Activated CD4-positive, alpha-beta T cell treated with anti-CD3 and anti-CD28 coated beads, Interleukin-2, Interleukin-4, amounts not matched to agents 100 ng/mL and 50 ng/mL, durations not matched to agents 16 hours and 8 hours (primary cell): Measurements from ENCODE around the gene HIVEP1.
"Not testable (repeated sequence)": the region's sequence is repeated elsewhere in the genome, so short reads cannot be mapped to it uniquely, and the experiment has no call there.

Source experiments
- DNase-seq: peaks from one replicate; pipeline ENCODE4 v3.0.0-alpha.2; 2020; ENCODE audit warnings: low spot score

The HIVEP1 gene

GRCh38 chr6:12088531-12088930 is 76.4 kb downstream of the HIVEP1 start:
- no peak for DNase-seq

DNA sequence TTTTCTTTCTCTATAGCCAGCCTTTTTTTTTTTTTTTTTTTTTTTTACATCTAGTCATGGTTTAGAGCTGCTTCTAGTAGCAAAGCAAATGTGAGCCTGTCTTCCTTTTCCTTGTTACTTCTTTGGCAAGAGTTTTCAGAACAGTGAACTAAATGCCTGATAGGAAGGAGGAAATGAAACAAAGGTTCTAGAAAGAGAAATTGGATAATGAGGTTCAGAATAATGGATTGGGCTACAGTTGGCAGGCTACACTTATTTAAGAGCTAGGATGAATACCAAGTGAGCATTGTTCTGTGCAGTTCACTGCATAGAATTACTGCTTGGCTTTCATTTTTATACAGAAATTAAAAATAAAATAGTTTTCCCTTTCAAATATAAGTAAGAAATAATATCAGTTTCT is 78.6 kb downstream of the HIVEP1 start:
- no peak for DNase-seq

DNA sequence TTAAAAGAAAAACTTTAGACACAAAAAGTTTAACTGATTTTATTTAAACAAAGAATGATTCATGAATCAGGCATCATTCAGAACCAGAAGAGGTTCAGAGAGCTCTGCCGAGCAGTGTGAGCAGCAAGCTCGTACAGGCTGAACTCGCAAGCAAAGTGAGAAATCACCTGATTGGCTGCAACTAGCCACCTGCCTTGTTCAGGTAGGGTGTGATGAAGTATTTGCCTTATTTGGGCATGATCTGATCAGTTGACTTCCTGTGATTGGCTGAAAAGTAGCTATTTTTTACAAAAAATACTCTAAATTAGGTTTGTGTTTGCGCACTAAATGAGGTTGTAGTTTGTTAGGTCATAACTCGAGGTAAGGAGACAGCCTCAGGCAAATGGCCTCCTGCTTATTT is 80.7 kb downstream of the HIVEP1 start:
- no peak for DNase-seq

DNA sequence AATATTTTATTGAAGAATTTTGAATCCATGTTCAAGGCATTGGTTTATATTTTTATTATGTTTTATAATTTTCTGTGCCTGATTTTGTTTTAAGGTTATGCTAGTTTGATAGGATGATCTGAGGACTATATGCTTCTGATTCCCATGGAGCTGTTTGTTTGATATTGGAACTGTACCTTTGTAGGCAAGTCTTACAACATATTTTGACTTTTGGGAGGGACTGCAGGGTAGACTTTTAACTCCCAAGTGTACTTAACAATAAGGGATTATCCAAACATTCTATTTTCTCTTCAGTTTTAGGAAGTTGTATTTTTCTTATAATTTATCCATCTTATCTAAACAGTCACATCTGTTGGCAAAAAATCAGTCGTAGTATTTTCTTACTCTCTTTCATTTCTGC is 82.6 kb downstream of the HIVEP1 start:
- DNase-seq, result no peak

DNA sequence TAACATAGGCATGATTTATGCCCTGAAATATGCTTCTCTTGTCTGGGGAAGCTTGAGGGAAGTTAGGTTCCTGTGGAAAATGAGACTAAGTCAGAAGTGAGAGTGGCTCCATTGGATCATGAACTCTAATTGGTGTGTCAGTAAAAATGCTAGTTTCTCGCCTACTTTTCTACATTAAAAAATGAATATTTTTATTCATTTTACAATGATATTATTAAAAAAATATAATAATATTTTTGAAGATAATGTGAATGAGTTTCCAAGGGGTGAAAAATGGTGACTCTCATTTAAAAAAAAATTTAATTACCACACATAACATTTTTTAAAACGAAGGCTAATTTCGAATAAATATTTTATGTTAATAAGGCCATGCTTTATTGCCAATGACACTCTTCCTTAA is 84.2 kb downstream of the HIVEP1 start:
- no peak for DNase-seq

- no peak for DNase-seq
Measured at GRCh38 chr6:12097791-12098190, 85.7 kb downstream of the HIVEP1 start.

- no peak for DNase-seq
Measured at GRCh38 chr6:12099623-12100338, 87.7 kb downstream of the HIVEP1 start.

DNA sequence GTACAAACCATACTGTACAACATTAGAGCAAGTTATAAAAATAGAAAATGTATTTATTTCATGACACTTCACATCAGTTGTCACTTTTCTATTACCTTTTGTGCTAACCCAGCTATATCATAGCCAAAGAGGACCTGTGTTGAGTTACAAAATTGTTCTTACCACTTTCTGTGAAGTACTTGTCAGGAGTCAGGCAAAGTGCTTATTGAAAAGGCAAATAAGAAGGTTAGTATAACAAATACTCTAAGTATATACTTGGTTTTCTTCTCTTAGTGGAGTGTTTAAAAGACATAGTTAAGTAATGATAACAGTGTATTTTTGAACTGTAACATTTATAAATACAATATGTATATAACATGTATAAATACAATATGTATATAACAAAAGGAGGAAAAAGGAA is 88.9 kb downstream of the HIVEP1 start:
- no peak for DNase-seq

DNA sequence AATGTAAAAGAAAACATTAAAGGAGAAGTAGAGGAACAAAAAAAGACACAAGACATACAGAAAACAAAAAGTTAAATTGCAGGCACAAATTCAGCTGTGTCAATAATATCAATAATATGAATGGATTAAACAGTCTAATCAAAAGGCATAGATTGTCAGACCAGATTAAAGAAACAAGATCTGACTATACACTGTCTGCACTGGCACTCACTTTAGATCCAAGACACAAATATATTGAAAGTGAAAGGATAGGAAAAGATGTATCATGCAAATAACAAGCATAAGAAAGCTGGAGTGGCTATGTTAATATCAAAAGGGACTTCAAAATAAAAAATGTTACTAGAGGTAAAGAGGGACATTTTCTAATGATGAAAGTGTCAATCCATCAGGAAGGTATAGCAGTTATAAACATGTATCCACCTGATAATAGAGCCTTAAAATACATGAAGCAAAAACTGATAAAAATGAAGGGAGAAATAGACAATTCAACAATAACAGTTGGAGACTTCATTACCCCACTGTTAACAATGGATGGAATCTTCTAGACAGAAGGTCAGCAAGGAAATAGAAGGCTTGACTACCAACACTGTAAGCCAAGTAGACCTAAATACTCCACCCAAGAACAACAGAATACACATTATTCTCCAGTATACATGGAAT is 89.7 kb downstream of the HIVEP1 start:
- no peak for DNase-seq

- DNase-seq, result no peak
Measured at GRCh38 chr6:12102350-12102749, 90.2 kb downstream of the HIVEP1 start.

DNA sequence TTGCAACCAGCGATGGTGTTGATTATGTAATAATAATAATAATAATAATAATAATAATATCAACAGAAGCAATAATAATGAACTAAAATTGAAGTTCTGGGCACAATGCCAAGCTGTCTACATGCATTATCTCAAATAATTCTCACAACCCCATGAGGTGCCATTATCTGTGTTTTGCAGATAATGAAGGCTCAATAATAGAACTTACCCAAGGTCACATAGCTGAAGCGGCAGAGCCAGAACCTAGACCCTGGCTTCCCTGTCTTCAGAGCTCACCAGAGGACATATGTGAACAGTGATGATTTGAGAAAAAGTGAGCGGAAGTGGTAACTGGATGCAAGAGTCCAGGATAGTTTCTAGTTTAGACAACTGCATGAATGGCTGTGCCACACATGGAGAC is 91.0 kb downstream of the HIVEP1 start:
- no peak for DNase-seq

DNA sequence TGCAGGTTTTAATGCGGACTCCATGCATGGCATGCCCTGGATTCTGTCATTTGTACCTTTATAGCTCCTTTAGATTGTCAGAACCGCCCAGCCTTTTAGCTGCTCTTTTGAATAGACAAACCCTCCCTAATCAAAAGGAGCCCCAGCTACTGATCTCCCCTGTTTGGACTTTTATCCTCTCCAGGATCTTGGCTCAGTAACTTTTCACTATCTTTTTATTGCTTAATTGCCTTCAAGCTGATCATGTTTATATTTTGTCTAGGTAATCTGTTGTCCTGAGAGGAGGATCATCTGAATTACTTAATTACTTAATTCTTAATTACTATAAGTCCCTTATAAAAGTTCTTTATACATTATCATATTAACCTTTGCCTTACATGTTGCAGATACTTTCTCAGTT is 93.2 kb downstream of the HIVEP1 start:
- no peak for DNase-seq

DNA sequence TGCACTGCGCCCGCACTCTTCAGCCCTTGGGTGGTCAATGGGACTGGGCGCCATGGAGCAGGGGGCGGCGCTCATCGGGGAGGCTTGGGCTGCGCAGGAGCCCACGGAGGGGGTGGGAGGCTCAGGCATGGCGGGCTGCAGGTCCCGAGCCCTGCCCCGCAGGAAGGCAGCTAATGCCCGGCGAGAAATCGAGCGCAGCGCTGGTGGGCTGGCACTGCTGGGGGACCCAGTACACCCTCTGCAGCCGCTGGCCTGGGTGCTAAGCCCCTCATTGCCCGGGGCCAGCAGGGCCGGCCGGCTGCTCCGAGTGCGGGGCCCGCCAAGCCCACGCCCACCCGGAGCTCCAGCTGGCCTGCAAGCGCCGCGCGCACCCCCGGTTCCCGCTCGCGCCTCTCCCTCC is 96.3 kb downstream of the HIVEP1 start:
- not testable (repeated sequence) for DNase-seq

GRCh38 chr6:12110523-12111362 is 98.6 kb downstream of the HIVEP1 start:
- DNase-seq, result no peak

- no peak for DNase-seq
Measured at GRCh38 chr6:12111363-12111670, 99.2 kb downstream of the HIVEP1 start.

- no peak for DNase-seq
Measured at GRCh38 chr6:12112540-12113189, 100.6 kb downstream of the HIVEP1 start.

GRCh38 chr6:12113190-12113577 is 101.1 kb downstream of the HIVEP1 start:
- peak; percentile 23 for DNase-seq

GRCh38 chr6:12114055-12114503 is 102.0 kb downstream of the HIVEP1 start:
- DNase-seq, result no peak

GRCh38 chr6:12115001-12115400 is 102.9 kb downstream of the HIVEP1 start:
- no peak for DNase-seq

GRCh38 chr6:12115492-12115891 is 103.4 kb downstream of the HIVEP1 start:
- no peak for DNase-seq

- DNase-seq, result no peak
Measured at GRCh38 chr6:12116264-12116800, 104.2 kb downstream of the HIVEP1 start.

DNA sequence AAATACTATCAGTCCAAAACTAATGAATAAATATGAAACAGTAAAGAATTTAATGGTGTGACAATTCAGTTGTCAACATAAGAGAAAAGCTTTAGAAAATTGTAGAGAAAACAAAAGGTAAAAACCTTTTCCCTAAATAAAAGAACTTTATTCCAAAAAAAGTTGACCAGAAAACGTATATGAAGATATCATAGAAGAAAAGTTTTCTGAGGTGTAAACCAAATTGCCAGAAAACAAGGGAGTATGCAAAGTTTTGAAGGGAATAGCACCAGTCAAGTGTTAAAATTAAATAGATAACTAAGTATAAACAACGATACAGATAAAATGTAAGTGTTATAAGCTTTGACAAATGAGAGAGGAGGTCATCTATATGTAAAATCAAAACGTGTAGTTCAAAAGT is 104.9 kb downstream of the HIVEP1 start:
- no peak for DNase-seq
